ENCODE measurements around the gene MFAP3L. TPM values are rescaled to one million over a fixed set of nuclear protein-coding genes. Genes with fewer than 3 reads are reported as not detected.
"Not testable (repeated sequence)": the region's sequence is repeated elsewhere in the genome, so short reads cannot be mapped to it uniquely, and the experiment has no call there.

The MFAP3L gene
- total RNA-seq, 1 donor from 2014 or later = 4.1 TPM

DNA sequence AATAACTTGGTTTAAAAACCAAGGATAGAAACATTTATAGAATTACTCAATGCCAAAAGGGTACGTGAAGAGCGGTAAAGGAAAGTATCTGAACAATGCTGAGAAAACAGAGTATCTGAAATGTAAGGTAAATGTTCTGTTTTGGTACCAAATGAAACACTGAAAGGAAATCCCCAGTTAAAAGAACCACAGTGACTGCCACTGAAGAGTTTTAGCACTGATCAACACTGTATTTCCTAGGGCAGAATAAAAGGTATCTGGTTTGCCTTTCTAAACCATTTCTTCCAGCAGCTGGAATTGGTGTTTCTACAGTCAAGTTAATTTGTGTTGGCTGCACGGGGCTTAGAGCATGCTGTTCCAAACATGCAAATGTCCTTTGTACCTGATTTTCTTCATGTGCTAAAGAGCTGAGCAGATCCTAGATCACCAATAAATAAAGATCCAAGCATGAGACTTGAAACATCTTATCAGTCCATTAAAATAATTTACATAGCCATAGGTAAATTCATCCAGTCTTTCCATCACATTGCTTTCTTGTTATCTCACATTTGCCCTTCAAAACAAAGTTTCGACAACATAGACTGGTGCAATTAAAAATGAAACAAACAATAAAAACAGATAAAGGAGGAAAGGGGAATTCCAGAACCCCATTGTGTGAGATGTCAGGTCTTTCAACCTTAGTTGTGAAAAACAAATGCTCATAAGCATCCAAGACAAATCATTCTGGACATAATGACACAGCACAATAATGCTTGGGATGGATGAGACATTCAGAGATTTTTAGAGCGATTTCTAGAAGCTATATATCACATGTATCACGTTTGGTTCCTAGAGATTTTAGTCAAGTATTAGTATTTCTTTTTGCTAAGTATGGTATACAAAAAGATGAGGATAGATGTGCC lies 38.6 kb downstream of the MFAP3L start:
- DNase-seq = no peak

DNA sequence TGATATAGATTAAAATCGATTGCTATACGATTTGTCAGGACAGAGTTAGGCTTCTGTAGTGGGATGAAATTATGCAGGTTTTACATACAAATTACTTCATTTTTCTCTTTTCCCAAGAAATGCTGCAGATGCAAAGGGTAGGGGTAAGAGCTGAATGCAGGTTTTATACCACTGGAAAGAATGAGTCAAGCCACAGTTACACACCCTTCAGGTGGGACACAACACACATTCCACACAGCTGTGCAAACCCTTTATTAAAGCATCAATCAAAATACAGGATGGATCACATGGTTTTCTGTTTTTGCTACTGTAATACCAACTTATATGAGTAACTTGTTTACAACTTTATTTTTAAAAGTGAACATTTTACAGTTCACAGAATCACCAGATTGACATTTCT lies 39.8 kb downstream of the MFAP3L start:
- no peak for DNase-seq

- DNase-seq = no peak
These were observed 40.3 kb downstream of the MFAP3L start for GRCh38 chr4:169985881-169986280.

DNA sequence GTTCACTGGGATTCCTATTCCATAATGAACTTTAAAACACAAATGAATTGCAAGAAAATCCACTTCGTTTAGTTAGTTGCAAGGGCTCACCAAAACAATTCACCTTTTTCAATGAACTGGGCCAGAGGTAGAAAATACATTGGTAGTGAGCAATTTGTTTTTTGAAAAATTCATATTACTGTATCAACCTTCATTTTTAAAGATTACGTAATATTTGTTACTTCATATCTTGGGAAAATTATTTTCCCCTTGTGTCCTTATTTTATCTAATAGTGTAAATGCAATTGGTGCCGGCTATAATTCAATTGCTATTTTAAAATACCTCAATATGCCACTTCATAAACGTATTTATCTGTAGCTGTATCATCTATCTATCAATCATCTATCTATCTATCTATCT lies 41.5 kb downstream of the MFAP3L start:
- DNase-seq = no peak

DNA sequence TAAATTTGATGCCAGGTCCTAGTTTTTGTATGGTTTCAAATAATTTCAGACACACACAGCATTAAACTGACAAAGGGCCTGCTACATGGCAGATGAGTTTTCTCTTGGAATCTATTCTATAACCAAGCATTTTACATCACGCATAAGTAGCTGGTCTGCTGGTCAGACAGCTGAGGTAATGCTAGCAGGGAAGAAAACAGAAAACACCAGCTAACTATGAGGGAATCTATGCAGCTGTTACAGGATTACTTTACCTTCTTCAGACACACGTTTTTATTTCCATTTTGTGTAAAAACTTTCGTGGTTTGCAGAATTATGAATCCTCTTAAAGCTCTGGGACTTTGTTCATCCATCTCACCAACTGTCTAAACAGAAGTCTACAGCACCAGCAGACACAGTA lies 42.0 kb downstream of the MFAP3L start:
- DNase-seq = no peak

DNA sequence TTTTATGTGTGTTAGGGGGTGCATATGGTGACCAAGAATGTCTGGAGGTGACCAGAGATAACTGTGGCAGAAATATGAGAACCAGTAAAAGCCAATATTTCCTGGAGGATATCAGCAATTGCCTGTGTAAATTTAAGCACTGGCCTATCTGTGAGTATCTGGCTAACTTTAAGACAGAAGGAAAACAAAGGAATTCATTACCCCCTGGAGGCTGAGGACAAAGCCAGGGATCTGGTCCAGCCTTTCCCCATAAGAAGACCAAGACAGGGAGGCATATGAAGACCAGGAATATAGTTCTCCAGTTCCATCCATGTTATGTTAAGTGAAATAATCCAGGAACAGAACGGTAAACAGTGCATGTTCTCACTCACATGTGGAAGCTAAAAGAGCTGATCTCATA lies 49.2 kb downstream of the MFAP3L start:
- no peak for DNase-seq

DNA sequence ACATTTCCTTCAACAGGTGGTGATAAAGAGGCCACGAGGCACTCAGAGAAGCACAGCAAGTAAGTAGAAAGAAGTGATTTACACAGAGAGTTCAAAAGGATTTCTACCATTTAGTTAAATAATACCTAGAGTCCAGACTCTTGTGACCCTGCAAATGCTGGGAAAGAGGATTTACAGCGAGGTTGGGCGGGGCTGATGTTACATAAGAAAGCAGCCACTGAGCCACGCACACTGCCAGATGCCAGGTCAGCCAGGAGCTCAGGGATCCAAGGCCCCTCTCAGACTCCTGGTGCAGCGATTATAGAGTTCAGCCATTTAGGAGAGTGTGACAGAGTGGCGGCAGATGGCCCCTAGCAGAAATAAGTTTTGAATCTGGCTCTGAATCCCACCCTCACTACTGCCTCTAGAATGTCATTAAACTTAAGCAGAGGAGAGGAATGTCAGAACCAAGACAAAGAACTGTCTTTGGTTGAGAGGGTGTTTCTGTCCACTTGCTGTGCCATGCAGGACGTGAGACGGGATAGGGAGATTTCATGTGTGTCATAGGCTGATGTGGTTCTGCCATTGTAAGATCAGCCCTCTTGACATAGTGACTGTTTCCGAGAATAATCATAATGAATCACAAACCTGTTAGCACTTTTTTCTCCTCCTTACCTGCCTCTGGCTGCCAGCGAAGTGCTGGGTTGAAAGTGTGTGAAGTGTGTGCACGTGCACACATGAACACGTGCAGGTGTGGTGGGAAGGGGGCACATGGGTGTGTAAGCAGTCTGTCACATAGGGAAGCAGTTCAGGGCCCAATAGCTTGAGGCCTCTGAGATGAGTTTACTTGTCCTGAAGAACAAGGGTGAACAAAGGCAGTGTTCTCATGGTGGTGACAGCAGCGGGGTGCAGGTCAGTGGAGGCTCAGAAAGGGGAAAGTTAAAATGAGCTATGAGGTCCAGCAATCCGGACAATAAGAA lies 50.1 kb downstream of the MFAP3L start:
- DNase-seq = no peak

DNA sequence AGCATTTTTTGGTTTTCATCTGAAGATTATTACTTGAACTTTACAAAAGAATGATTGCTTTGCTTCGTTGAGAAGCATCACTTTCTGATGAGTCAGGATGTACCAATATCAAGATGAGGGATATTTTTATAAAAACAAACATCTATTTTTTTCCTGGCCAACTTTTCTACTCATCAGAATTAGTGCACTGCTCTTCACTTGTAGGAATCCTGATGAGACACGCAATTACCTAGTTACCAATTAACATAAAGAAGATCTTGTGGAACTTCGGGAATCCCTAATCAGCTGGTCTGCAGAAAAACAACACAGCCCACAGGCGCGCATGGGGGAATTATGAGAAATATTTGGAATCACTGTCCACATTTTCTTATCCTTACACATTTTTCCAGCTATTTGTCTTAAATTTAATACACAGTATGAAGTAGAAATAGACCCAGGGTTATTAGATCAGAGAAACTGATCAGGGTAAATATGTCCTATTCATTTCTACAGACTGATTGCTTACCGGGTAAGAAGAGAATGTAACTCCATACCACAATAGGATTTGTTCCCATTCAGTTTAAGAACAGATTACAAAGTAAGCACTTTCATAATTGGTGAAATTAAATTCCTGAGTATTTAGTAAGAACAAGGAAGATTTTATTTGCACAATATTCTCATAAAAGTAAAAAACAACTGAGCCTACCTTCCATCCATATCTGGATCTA lies 50.9 kb downstream of the MFAP3L start:
- DNase-seq = no peak

GRCh38 chr4:169971456-169972015 lies 54.7 kb downstream of the MFAP3L start:
- no peak for DNase-seq

- no peak for DNase-seq
These were observed 57.2 kb downstream of the MFAP3L start for GRCh38 chr4:169968999-169969398.

DNA sequence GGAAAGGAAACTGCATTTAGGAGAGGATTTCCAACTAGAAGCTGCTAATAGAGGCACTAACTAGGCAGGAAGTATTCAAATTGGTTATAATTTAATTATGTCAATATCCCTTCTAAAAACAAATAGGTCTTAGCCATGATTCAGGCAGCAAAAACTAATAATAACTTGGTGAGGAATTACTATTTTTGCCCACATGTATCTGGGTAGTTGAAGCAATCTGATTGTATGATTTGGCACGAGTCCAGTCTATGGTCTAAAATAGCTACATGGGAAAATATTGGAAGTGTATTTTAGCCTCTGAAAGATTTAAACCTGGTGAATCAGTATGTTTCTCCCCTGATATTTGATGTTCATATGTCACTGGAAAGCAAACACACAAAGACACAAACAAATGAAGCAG lies 62.2 kb downstream of the MFAP3L start:
- peak; percentile 16 for DNase-seq

- DNase-seq = no peak
These were observed 66.9 kb downstream of the MFAP3L start for GRCh38 chr4:169959254-169959653.

DNA sequence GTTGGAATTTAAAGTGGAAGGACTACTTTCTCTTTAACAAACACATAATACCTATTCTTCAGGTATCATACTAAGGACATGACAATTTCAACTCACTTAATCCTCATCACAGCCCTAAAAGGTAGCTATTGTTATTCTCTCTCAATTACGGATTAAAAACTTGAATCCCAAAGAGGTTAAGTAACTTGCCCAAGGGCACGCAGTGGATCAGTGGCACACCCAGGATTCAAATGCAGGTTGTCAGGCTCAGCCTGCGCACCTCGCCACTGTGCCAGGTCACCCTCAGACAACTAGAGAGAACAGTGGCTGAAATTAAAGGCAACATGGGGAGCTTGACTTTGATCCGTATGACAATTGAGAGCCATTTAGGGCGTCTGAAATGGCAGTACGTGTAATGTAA lies 67.6 kb downstream of the MFAP3L start:
- DNase-seq = no peak

DNA sequence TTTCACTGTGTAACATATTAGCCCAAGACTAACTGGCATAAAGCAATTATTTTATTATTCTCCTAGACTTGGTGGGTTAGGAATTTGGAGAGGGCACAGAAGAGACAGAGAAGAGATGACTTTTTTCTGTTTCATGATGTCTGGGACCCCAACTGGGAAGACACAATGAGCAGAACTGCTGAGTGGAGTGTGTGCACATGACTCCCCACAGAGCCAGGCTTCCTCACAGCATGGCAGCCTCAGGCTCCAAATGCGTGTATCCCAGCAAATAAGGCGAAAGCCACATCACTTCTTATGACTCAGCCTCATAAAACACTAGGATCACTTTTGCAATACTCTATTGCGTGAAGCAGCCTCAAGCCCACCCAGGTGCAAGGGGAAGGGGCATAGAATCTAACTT lies 68.4 kb downstream of the MFAP3L start:
- no peak for DNase-seq

GRCh38 chr4:169956091-169956843 lies 69.9 kb downstream of the MFAP3L start:
- DNase-seq = no peak

DNA sequence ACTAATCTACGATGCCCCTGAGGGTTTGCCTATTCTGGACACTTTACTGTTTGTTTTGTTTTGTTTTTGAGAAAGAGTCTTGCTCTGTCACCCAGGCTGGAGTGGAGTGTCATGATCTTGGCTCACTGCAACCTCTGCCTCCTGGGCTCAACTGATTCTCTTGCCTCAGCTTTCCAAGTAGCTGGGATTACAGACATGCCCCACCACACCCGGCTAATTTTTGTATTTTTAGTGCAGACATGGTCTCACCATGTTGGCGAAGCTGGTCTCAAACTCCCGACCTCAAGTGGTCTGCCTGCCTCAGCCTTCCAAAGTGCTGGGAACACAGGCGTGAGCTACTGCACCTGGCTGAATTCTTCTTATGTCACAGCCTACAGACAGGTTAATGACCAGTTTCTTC lies 70.7 kb downstream of the MFAP3L start:
- DNase-seq = no peak

GRCh38 chr4:169952236-169953002 lies 73.8 kb downstream of the MFAP3L start:
- DNase-seq = no peak

DNA sequence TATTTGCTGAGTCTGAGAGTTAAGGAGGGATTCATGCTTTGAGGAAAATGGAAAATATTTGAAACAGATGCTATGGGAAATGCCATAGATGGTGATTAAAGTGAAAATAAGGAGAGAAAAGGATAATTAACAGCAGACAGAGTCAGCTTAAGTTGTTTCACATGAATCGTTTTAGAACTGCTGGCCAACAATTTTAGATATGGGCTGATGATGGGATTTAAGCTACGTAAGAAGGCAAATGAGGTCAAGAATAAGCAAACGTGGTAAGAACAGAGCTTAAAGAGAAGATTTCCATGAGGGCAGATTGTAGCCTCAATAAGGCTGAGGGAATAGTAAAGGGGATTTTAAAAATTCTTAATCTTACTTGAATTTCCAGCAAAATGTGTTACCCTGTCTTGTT lies 77.9 kb downstream of the MFAP3L start:
- no peak for DNase-seq

- no peak for DNase-seq
These were observed 80.6 kb downstream of the MFAP3L start for GRCh38 chr4:169945636-169946035.

GRCh38 chr4:169943601-169944000 lies 82.6 kb downstream of the MFAP3L start:
- DNase-seq = not testable (repeated sequence)

GRCh38 chr4:169941141-169941540 lies 85.1 kb downstream of the MFAP3L start:
- DNase-seq = peak; percentile 3
